GM12878 (cell line): ENCODE data around the gene PTMA. TPM values are rescaled to one million over a fixed set of nuclear protein-coding genes. Genes with fewer than 3 reads are reported as not detected.

Experiments
- CBX3 ChIP-seq: fragments of 200-600 bp; sonication (generic); IDR thresholded peaks from 2 replicates; pipeline ENCODE4 v1.6.1; 2016; ENCODE audit warnings: low read depth, borderline replicate concordance
- EED ChIP-seq: sonication (generic); IDR thresholded peaks from 2 replicates; pipeline ENCODE4 v1.6.1; 2016; ENCODE audit warnings: antibody characterized with exemption, low read depth
- GATAD2B ChIP-seq: fragments of 450-650 bp; conservative IDR thresholded peaks from 2 replicates; pipeline ENCODE4 v1.6.1; 2017; ENCODE audit warnings: low read depth, mild to moderate bottlenecking, moderate library complexity
- KAT2A ChIP-seq: conservative IDR thresholded peaks from 2 replicates; pipeline ENCODE4 v1.6.1; 2011; ENCODE audit warnings: low read depth, low read length; ENCODE audit not compliant: control insufficient read depth
- MEF2B ChIP-seq: fragments of 450-650 bp; IDR thresholded peaks from 2 replicates; pipeline ENCODE4 v1.6.1; 2018; ENCODE audit warnings: mild to moderate bottlenecking, moderate library complexity; ENCODE audit not compliant: partially characterized antibody, poor library complexity, severe bottlenecking
- MTA2 ChIP-seq: fragments of 450-650 bp; IDR thresholded peaks from 2 replicates; pipeline ENCODE4 v1.6.1; 2016; ENCODE audit warnings: low read depth, mild to moderate bottlenecking, moderate library complexity
- RFX5 ChIP-seq: IDR thresholded peaks from 2 replicates; pipeline ENCODE4 v1.6.1; 2011; ENCODE audit warnings: low read depth, low read length, improper control_type of control experiment
- SPI1 ChIP-seq: IDR thresholded peaks from 2 replicates; pipeline ENCODE4 v1.6.1; 2011; ENCODE audit warnings: low read depth, mild to moderate bottlenecking, low read length, moderate library complexity, borderline replicate concordance; ENCODE audit not compliant: insufficient read depth
- SRF ChIP-seq, 2 experiments: IDR thresholded peaks; 2 replicates each; pipeline ENCODE4 v1.6.1; 2011; ENCODE audit warnings: low read depth in 2 of 2, low read length in 2 of 2, mild to moderate bottlenecking in 1 of 2, moderate library complexity in 1 of 2
- TARDBP ChIP-seq: IDR thresholded peaks from 2 replicates; pipeline ENCODE4 v1.6.1; 2016; ENCODE audit warnings: borderline replicate concordance
- TCF7 ChIP-seq: IDR thresholded peaks from 2 replicates; pipeline ENCODE4 v1.6.1; 2014; ENCODE audit warnings: antibody characterized with exemption, borderline replicate concordance
- polyA plus RNA-seq, 11 experiments: library from polyadenylated mRNA; depleted of rRNA in 4 of 11; unstranded in 6 of 11; stranded (reverse) in 5 of 11; fragments of >200 nt; fragmentation: Nextera tagmentation in 4 of 11; fragmentation: Illumina TruSeq in 1 of 11; extraction: Ambion mirVana in 4 of 11; extraction: Trizol in 1 of 11; gene quantifications; 1 replicate in 1 of 11; 2 replicates in 10 of 11; pipeline versions ENCODE4 v1.2.1 to v1.2.3, GENCODE V29; 2011 to 2016; ENCODE audit warnings: inconsistent platforms in 2 of 11, missing spikeins in 2 of 11, low read depth in 1 of 11
- total RNA-seq, 4 experiments: library from RNA; depleted of rRNA in 3 of 4; stranded (reverse); fragments of >200 nt in 3 of 4; fragmentation: Illumina TruSeq in 1 of 4; extraction: Trizol in 1 of 4; gene quantifications; 2 replicates each; pipeline versions ENCODE4 v1.2.1 to v1.2.3, GENCODE V29; 2013 to 2021
- TF ChIP-seq, protein P1 (sequence below): IDR thresholded peaks from 2 replicates; pipeline ENCODE4 v1.6.1; 2011; ENCODE audit warnings: borderline replicate concordance, low read depth, mild to moderate bottlenecking, moderate library complexity, low read length; ENCODE audit not compliant: insufficient read depth, poor library complexity, severe bottlenecking
- TF ChIP-seq, protein P2 (sequence below): IDR thresholded peaks from 2 replicates; pipeline ENCODE4 v1.6.1; 2012; ENCODE audit warnings: mild to moderate bottlenecking, low read depth, low read length
- TF ChIP-seq, protein P3 (sequence below): fragments of 450-650 bp; formaldehyde crosslinking; IDR thresholded peaks from 2 replicates; pipeline ENCODE4 v1.4.0; 2020; ENCODE audit warnings: mild to moderate bottlenecking, moderate library complexity
- TF ChIP-seq, protein P4 (sequence below): fragments of 450-650 bp; IDR thresholded peaks from 2 replicates; pipeline ENCODE4 v1.6.1; 2016; ENCODE audit warnings: mild to moderate bottlenecking
- TF ChIP-seq, protein P5 (sequence below): fragments of 150-350 bp; IDR thresholded peaks from 2 replicates; pipeline ENCODE4 v1.6.1; 2014; ENCODE audit warnings: mild to moderate bottlenecking, low read depth, low read length

Gene PTMA
- total and polyA plus RNA-seq, 10 of the 15 experiments (the other 5 are each of a cell fraction or from before 2014, with no cell fraction given): 1,144 to 5,018 (median 3,464) TPM

DNA sequence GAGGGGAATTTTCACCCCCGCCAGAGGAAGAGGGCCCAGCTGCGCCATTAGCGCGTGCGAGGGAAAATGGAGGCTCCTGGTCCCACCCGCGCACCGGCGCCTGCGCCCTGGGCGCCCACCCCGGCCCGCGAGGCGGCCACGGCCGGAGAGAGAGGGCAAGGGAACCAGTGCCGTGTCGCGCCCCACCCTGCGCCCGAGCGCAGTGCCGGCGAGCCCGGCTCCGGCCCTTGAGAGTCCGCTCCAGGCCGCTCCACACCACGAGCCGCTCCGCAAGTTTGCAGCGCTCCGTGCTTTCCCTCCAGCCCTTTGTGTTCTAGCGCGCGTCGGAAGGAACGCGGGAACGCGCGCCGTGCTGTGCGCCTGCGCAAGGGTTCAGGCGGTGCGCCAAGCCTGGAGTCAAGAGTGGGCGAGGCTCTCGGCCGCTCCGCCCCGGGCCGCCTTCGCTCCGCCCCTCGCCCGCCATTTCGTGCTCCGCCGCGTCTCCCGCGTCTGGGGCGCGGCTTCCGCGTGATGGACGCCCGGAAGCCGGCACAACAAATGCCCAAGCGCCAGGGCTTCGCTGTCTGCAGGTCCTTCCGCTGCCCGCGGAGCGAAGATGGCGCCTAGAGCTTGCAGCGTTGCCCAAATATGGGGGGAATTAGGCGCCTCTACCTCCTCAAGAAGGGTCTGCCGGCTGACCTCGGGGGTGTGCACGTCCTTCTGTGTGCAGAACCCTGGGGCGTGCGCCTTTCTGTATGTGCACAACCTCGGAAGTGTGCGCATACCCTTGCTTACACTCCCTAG, 46.1 kb upstream of the PTMA start (continued):
- TF ChIP-seq, protein P1, sequence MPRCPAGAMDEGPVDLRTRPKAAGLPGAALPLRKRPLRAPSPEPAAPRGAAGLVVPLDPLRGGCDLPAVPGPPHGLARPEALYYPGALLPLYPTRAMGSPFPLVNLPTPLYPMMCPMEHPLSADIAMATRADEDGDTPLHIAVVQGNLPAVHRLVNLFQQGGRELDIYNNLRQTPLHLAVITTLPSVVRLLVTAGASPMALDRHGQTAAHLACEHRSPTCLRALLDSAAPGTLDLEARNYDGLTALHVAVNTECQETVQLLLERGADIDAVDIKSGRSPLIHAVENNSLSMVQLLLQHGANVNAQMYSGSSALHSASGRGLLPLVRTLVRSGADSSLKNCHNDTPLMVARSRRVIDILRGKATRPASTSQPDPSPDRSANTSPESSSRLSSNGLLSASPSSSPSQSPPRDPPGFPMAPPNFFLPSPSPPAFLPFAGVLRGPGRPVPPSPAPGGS: peak; percentile 80
- no peak for TF ChIP-seq MEF2B
- TF ChIP-seq, protein P2, sequence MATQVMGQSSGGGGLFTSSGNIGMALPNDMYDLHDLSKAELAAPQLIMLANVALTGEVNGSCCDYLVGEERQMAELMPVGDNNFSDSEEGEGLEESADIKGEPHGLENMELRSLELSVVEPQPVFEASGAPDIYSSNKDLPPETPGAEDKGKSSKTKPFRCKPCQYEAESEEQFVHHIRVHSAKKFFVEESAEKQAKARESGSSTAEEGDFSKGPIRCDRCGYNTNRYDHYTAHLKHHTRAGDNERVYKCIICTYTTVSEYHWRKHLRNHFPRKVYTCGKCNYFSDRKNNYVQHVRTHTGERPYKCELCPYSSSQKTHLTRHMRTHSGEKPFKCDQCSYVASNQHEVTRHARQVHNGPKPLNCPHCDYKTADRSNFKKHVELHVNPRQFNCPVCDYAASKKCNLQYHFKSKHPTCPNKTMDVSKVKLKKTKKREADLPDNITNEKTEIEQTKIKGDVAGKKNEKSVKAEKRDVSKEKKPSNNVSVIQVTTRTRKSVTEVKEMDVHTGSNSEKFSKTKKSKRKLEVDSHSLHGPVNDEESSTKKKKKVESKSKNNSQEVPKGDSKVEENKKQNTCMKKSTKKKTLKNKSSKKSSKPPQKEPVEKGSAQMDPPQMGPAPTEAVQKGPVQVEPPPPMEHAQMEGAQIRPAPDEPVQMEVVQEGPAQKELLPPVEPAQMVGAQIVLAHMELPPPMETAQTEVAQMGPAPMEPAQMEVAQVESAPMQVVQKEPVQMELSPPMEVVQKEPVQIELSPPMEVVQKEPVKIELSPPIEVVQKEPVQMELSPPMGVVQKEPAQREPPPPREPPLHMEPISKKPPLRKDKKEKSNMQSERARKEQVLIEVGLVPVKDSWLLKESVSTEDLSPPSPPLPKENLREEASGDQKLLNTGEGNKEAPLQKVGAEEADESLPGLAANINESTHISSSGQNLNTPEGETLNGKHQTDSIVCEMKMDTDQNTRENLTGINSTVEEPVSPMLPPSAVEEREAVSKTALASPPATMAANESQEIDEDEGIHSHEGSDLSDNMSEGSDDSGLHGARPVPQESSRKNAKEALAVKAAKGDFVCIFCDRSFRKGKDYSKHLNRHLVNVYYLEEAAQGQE: no peak; the same call in 1 of the 2 replicates
- TF ChIP-seq MTA2: no peak
- 0 out of 2 replicates have a peak, but pooled peaks have one; percentile 64 for TF ChIP-seq RFX5
- no peak for TF ChIP-seq TCF7
- peak; percentile 10; the same call in 1 of the 2 replicates for TF ChIP-seq EED
- no peak for TF ChIP-seq TARDBP
- TF ChIP-seq GATAD2B: peak; percentile 92
- TF ChIP-seq KAT2A: no peak
- TF ChIP-seq SRF (IDR thresholded peaks at IDR 0.05; ENCODE audit: low read depth in 2 of 2, low read length in 2 of 2): peak; percentile 83 to 88
- no peak for TF ChIP-seq CBX3
- TF ChIP-seq, protein P3, sequence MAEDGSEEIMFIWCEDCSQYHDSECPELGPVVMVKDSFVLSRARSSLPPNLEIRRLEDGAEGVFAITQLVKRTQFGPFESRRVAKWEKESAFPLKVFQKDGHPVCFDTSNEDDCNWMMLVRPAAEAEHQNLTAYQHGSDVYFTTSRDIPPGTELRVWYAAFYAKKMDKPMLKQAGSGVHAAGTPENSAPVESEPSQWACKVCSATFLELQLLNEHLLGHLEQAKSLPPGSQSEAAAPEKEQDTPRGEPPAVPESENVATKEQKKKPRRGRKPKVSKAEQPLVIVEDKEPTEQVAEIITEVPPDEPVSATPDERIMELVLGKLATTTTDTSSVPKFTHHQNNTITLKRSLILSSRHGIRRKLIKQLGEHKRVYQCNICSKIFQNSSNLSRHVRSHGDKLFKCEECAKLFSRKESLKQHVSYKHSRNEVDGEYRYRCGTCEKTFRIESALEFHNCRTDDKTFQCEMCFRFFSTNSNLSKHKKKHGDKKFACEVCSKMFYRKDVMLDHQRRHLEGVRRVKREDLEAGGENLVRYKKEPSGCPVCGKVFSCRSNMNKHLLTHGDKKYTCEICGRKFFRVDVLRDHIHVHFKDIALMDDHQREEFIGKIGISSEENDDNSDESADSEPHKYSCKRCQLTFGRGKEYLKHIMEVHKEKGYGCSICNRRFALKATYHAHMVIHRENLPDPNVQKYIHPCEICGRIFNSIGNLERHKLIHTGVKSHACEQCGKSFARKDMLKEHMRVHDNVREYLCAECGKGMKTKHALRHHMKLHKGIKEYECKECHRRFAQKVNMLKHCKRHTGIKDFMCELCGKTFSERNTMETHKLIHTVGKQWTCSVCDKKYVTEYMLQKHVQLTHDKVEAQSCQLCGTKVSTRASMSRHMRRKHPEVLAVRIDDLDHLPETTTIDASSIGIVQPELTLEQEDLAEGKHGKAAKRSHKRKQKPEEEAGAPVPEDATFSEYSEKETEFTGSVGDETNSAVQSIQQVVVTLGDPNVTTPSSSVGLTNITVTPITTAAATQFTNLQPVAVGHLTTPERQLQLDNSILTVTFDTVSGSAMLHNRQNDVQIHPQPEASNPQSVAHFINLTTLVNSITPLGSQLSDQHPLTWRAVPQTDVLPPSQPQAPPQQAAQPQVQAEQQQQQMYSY (CRISPR knock-in tag): no peak
- TF ChIP-seq, protein P4, sequence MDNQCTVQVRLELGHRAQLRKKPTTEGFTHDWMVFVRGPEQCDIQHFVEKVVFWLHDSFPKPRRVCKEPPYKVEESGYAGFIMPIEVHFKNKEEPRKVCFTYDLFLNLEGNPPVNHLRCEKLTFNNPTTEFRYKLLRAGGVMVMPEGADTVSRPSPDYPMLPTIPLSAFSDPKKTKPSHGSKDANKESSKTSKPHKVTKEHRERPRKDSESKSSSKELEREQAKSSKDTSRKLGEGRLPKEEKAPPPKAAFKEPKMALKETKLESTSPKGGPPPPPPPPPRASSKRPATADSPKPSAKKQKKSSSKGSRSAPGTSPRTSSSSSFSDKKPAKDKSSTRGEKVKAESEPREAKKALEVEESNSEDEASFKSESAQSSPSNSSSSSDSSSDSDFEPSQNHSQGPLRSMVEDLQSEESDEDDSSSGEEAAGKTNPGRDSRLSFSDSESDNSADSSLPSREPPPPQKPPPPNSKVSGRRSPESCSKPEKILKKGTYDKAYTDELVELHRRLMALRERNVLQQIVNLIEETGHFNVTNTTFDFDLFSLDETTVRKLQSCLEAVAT: peak; percentile 43; the same call in 1 of the 2 replicates
- no peak for TF ChIP-seq SPI1
- TF ChIP-seq, protein P5, sequence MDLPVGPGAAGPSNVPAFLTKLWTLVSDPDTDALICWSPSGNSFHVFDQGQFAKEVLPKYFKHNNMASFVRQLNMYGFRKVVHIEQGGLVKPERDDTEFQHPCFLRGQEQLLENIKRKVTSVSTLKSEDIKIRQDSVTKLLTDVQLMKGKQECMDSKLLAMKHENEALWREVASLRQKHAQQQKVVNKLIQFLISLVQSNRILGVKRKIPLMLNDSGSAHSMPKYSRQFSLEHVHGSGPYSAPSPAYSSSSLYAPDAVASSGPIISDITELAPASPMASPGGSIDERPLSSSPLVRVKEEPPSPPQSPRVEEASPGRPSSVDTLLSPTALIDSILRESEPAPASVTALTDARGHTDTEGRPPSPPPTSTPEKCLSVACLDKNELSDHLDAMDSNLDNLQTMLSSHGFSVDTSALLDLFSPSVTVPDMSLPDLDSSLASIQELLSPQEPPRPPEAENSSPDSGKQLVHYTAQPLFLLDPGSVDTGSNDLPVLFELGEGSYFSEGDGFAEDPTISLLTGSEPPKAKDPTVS: no peak
